KOPT-K1 (cell line): ENCODE measurements around the gene SPACA9.
A peak's percentile ranks its signal among the peaks of the same experiment; 100 is the strongest.

Experiments
- H3K27ac ChIP-seq: fragments of 200-600 bp; sonication (generic); 2 replicates; pipeline ENCODE4 v1.5.1; 2016; ENCODE audit warnings: antibody characterized with exemption, mild to moderate bottlenecking, low read depth, low read length; ENCODE audit not compliant: poor library complexity, severe bottlenecking
- H3K36me3 ChIP-seq: fragments of 200-600 bp; sonication (generic); 2 replicates; pipeline ENCODE4 v1.5.1; 2017; ENCODE audit warnings: antibody characterized with exemption, mild to moderate bottlenecking, low read length, moderate library complexity; ENCODE audit not compliant: insufficient read depth
- H3K9me3 ChIP-seq: fragments of 200-600 bp; sonication (generic); 2 replicates; pipeline ENCODE4 v1.5.1; 2017; ENCODE audit warnings: antibody characterized with exemption, low read length, mild to moderate bottlenecking; ENCODE audit not compliant: insufficient read depth, poor library complexity, severe bottlenecking

SPACA9 gene

DNA sequence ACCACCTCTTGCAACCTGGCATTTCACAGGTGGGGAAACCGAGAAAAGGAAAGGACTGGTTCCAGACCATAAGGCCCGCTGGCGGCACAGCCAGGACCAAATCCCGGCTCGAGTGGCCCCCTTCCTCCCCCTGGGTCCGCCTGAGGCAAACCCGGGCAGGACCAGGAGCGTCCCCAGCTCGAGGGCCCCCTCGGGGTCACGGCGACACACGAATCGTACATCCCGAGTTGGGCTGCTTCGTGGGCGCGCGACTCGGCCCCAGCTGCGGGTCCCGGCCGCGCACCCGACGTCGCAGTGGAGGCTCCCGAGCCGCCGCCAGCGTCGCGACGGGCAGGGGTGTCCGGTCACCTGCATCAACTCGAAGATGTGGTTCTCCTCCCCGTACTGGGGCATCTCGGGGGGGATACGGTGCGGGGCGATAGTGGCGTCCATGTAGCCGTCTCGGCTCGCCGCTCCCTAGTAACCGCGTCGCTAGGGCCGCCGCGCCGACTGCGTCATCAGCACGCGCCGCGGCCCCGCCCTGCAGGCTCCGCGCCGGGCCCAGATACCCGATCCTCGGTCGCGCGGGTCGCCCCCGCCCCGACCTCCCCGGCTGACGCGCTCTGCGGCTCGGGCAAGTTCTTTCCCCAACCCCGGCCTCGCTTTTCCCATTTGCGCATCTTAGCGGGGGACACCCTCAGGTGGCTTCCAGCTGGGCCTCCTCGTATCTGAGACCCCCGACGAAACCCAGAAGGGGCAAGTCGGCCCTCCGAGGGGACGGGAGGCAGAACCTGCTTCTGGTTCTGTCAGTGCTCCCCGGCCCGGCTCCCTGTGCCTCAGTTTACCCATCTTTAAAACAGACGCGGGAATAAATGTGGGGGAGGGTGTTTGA, 639 bp upstream of the SPACA9 start, which contains the start of gene AK8:
TSS of gene AK8 (minus strand) at position 461 of the 871 bp plus-strand sequence. CDS start at position 432, 29 bp downstream.
- no peaks in the 10 kb centered on the region for H3K36me3 ChIP-seq
- no peaks in the 10 kb centered on the region for H3K9me3 ChIP-seq
- peak within 1 kb of the TSS; percentile 88 for H3K27ac ChIP-seq

DNA sequence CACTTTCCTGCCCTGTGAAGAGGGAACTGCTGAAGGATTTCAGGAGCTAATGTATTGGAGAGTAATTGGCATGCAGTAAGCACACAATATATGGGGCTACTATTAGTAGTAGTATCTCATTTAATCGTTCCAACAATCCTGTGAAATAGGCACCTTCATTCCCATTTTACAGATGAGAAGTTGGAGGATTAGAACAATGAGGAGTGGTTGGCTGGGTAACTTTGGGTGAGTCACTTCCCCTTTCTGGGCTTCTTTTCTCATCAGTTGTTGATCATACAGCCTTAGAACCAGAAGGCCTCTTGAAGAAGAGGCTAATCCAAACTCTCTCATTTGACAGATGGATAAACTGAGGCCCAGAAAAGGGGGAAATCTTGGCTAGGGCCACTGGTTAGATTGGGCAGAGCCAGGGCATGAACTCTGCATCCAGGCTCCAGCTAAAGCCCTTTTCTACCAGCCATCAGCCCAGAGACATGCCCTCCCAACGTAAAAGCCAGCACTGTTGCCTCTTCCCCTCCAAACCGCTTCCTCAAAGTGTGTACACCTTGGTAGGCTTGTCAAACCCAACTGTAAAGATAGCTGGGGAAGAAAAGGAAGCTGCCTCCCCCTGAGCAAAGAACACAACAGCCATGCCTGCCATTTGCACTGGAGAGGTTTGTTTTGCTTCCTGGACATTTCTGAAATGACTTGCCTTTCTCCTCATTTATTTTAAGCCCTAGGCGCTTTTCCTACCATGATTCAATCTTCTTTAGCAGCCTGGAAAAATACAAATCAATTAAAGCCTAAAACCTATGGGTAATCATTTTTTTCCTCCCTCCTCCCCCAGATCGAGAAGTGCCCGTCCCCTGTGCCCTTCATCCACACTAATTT, 992 bp downstream of the SPACA9 start:
- Histone ChIP-seq H3K9me3 (no peaks in the 10 kb centered on the region), H3K36me3 (0 out of 2 replicates have a peak, but pooled peaks cover 5% of the 10 kb centered on the region), H3K27ac (peak overlapping the region; percentile 88)

DNA sequence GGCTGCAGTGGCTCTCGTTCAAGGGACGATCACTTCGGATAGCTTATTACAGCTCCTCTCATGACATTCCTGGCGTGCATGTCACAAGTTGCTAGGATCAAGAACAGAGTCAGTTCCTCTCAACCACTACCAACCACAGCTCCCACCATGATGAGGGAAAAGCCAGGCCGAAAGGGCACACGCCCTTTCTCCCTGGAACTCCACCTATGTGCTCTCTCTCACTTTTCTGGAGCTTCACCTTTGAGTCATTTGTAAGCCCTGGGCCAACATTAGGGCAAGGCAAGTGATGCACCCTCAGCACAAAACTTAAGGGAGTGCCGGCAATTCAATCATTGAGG, 1.6 kb downstream of the SPACA9 start:
- Histone ChIP-seq H3K36me3 (0 out of 2 replicates have a peak, but pooled peaks cover 5% of the 10 kb centered on the region), H3K27ac (peak overlapping the region; percentile 88), H3K9me3 (no peaks in the 10 kb centered on the region)

DNA sequence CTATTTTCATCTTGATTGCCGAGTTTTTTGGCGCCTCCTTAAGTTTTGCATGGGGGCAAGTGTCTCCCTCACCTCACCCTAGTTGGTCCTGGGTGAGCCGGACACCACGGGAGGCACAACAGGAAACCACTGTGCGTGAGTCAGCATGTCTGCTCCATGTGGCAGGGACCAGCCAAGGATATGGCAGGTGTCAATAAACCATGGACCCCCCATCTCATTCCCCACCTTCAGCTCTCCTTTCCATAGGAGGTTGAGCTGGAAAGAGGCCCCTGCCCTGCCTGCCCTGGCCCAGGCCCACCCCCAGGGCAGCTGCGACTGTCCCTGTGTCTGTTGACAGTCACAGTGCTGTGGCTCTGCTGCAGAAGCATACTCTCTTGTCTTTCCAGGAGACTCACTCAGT, 3.1 kb downstream of the SPACA9 start:
- H3K27ac ChIP-seq: peak overlapping the region; percentile 51
- 0 out of 2 replicates have a peak, but pooled peaks cover 5% of the 10 kb centered on the region for H3K36me3 ChIP-seq
- no peaks in the 10 kb centered on the region for H3K9me3 ChIP-seq

- peak overlapping the region; percentile 51 for H3K27ac ChIP-seq
- 0 out of 2 replicates have a peak, but pooled peaks cover 5% of the 10 kb centered on the region for H3K36me3 ChIP-seq
- H3K9me3 ChIP-seq: no peaks in the 10 kb centered on the region
These were observed 3.9 kb downstream of the SPACA9 start for GRCh38 chr9:132882616-132883015.

GRCh38 chr9:132883349-132884294, 4.9 kb downstream of the SPACA9 start:
- Histone ChIP-seq H3K36me3 (0 out of 2 replicates have a peak, but pooled peaks cover 5% of the 10 kb centered on the region), H3K9me3 (no peaks in the 10 kb centered on the region), H3K27ac (peak overlapping the region; percentile 51)

DNA sequence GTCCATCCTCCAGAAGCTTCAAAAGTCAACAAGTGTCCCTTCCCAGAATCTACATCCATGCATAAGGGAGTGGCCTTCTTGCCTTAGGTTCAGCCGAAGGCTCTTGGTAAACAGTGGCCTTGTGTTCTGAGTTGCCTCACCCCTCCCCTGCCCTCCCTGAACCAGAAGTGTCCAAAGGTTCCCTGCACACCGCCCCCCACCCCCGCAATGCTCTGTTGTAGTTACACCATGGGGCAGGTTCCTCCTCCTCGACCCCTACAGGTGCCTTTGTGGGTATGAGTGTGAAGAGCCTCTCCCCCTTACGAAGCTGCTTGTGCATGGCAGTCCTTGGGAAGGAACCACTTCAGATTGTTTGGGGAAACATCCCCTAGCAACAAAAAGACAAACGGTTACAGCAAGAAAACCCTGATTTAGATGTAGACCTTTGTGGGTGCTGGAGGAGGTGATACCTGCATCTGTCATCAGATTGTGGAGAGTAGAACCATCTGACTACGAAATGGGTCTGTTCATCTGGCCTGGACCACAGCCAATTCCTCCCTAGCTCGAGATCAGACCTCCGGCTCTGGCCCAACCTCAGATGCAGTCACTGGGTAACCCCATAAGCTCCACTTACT, 7.1 kb downstream of the SPACA9 start:
- Histone ChIP-seq H3K36me3 (0 out of 2 replicates have a peak, but pooled peaks cover 5% of the 10 kb centered on the region), H3K9me3 (no peaks in the 10 kb centered on the region), H3K27ac (peak overlapping the region; percentile 59)

- Histone ChIP-seq H3K36me3 (0 out of 2 replicates have a peak, but pooled peaks cover 5% of the 10 kb centered on the region), H3K27ac (peak overlapping the region; percentile 59), H3K9me3 (no peaks in the 10 kb centered on the region)
These were observed 7.6 kb downstream of the SPACA9 start for GRCh38 chr9:132886334-132886725.

GRCh38 chr9:132887181-132888120, 8.8 kb downstream of the SPACA9 start:
- Histone ChIP-seq H3K27ac (peak overlapping the region; percentile 82), H3K9me3 (no peaks in the 10 kb centered on the region)

DNA sequence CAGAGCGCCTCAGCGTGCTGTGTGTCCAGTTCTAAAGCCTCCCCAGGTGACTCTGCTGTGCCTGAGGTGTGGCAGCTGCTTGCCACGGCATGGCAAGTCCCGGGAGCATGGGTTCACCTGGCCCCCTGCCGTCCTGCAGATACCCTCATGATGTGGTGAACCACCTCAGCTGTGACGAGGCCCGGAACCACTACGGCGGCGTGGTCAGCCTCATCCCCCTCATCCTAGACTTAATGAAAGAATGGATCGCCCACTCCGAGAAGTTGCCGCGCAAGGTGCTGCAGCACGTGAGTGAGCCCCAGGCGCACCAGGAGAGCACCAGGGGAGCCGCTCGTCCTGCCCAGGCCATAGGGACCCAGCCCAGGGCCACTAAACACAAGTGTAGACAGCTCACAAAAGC, 9.5 kb downstream of the SPACA9 start:
- H3K36me3 ChIP-seq: peaks cover 17% of the 10 kb centered on the region; the same call in 1 of the 2 replicates
- peak overlapping the region; percentile 82 for H3K27ac ChIP-seq
- no peaks in the 10 kb centered on the region for H3K9me3 ChIP-seq

More at GRCh38 chr9:132887181-132888120, 8.8 kb downstream of the SPACA9 start:
- H3K36me3 ChIP-seq: peaks cover 11% of the 10 kb centered on the region; the same call in 1 of the 2 replicates

DNA sequence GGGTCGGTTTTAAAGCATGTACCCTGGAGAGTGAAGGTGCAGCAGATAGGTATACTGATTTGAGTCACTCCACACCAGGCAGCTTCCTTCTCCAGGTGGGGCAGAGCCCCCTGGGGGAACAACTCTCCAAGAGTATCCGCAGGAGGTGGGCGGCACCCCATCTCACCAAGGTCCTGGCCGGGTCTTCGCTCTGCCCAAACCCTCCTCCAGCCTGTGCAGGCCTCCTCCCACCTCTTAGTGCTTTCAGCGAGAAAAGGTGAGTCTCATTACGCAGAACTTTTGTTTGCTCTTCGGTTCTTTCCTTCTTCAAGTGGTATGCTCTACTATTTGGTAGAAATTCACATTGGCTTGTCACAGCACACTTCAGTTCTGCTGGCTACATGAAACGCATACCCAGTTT, 13.7 kb downstream of the SPACA9 start:
- Histone ChIP-seq H3K36me3 (peaks cover 41% of the 10 kb centered on the region), H3K9me3 (no peaks in the 10 kb centered on the region), H3K27ac (peak overlapping the region; percentile 22)

GRCh38 chr9:132894346-132894745, 15.6 kb downstream of the SPACA9 start:
- H3K36me3 ChIP-seq: peaks cover 52% of the 10 kb centered on the region
- no peak overlapping the region for H3K27ac ChIP-seq
- H3K9me3 ChIP-seq: no peaks in the 10 kb centered on the region
